GM19324 (cell line): ENCODE data around the gene NPIPB8.
"Not testable (repeated sequence)": the region's sequence is repeated elsewhere in the genome, so short reads cannot be mapped to it uniquely, and the experiment has no call there.

Experiments used
- ATAC-seq: cut with Tn5 transposase; IDR thresholded peaks from one replicate; pipeline ENCODE4 v1.9.1; 2021; ENCODE audit warnings: mild to moderate bottlenecking, moderate library complexity; ENCODE audit not compliant: unreplicated experiment, low FRiP score

NPIPB8 gene

DNA sequence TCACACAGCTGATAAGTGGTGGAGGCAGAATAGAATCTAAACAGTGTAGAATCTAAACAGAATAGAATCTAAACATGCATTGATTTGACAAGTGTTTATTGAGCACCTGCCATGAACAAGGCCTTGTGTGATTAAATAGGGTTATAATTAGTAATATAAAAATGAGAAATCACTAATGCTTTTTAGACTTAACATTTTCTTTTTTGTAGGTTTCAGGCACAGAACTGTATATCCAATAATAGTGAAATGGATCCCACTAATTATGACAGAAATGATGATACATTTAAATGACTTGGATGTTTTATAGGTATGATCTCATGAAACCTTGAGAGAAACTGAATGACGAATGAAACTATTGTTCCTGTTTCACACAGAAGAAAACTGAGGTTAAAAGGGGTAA is at the start of gene NPIPB8:
NPIPB8 (plus strand) TSS at position 301 of the 400 bp plus-strand sequence. CDS start 296 bp downstream, outside the sequence.
- ATAC-seq, result not testable (repeated sequence)

DNA sequence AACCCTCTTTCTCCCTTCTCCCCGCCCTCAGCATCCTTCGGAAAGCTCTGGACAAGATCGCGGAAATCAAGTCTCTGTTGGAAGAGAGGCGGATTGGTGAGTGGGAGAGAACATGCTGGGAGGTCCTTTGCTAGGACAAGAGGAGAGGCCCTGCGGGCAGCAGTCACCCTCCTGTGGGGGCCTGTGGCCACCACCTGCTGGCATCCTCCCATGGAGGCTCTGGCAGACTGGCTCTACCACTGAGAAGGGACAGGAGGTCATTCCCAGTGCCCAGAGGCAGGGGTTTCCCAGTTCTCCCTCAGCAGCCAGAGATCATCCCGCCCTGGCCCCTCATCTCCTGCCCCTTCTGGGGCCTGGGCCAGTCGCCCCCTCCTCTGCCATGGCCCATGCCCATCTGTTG is 48.8 kb upstream of the NPIPB8 start:
- no peak for ATAC-seq

DNA sequence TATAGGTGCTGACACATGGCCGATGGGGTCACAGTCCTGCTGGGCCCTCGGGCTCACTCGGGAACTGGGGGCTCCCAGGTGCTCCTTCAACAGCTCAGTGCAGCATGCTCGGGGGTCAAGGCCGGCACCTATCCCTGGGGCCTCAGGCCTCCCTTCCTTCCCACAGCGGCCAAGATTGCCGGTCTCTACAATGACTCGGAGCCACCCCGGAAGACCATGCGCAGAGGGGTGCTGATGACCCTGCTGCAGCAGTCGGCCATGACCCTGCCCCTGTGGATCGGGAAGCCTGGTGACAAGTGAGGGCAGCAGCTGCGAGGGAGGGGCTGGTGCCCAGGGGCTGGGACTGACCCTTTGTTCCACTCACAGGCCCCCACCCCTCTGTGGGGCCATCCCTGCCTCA is 47.9 kb upstream of the NPIPB8 start:
- ATAC-seq, result no peak

DNA sequence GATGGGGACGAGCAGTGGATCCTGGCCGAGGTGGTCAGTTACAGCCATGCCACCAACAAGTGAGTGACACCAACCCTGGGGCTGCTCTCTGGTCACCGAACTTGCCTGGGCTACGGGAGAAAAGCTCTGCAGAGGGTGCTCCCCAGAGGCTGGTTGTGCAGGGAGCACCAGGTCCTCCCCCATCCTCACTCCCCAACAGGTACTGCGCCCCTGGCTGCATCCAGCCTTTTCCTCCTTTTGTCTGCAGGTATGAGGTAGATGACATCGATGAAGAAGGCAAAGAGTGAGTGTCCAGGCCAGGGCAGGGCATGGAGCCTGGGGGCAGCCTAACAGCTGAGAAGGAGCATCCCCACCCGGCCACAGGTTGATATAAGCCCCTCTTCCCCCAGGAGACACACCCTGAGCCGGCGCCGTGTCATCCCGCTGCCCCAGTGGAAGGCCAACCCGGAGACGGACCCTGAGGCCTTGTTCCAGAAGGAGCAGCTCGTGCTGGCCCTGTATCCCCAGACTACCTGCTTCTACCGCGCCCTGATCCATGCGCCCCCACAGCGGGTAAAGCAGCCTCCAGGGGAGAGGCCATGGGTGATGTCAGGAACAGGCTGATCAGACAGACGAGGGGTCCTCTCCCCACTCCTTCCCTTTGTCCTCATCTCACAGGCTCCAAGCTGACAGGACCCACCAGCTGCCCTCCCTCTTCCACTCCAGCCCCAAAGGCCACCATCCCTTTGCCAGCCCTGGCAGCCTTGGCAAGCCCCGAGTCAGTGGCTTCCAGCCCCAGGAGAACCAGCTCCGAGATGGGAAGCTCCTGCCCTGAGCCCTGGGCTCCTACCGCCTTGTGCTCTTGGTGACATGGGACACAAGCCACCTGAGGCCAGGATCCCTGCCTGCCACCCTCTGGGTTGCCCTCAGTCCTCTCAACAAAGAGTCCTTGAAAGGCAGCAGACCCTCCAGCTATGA is 47.2 kb upstream of the NPIPB8 start:
- ATAC-seq, result no peak

DNA sequence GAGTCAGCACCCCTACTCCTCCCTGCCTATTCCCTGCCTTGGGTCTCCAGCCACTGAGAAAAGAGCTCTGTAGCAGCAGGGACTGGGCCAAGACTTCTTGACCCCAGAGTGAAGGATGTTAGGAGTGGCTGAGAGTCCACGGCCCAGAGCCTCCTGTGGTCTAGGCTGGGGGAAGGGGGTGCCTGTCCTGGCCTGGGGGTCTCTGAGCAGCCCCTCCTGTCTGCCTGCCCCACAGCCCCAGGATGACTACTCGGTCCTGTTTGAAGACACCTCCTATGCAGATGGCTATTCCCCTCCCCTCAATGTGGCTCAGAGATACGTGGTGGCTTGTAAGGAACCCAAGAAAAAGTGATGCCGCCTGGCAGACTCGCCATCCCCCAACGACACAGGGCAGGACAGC is 46.5 kb upstream of the NPIPB8 start:
- ATAC-seq, result no peak

GRCh38 chr16:28592511-28592910 is 45.4 kb upstream of the NPIPB8 start:
- ATAC-seq, result no peak

DNA sequence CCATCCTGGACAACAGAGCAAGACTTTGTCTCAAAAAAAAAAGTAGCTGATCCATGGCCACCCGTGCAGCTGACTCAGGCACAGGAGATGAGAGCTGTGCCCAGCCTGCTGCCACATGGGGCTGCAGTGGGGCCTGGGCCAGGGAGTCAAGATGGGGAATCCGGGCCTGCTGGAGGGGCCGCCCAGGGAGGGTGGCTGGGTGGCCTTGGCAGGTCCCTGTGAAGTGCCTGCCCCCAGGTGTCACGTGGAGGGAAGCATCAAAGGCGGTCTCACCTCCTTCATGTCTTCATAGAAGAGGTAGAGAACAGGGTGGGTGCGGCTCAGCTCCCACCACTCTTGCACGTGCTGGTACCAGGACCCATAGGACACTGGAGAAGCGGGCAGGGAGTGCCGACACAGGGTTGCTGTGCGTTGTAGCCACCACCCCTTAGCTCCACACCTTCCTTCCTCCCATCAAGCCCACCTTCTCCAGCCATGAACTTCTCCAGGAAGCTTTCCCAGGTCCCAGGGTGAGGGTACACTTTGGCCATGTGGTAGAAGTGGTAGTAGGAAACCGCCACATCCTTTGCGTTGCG is 44.8 kb upstream of the NPIPB8 start:
- no peak for ATAC-seq

DNA sequence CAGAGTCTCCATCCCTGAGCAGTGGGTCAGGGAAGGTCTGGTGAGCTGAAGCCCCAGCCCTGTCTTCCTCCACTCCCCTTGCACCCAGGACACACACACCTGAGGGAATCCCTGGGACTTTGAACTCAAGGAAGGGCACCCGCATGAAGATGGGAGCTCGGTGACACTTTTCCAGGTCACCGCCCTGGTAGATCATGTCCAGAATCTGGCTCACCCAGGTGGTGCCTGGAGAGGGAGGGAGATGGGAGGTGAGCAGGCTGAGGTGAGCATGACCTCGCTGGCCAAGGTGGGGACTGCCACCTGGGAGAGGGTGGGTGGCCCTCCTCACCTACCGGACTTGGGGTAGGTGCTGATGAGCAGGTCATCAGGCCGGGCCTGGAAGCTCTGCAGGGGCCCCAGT is 42.4 kb upstream of the NPIPB8 start:
- not testable (repeated sequence) for ATAC-seq

DNA sequence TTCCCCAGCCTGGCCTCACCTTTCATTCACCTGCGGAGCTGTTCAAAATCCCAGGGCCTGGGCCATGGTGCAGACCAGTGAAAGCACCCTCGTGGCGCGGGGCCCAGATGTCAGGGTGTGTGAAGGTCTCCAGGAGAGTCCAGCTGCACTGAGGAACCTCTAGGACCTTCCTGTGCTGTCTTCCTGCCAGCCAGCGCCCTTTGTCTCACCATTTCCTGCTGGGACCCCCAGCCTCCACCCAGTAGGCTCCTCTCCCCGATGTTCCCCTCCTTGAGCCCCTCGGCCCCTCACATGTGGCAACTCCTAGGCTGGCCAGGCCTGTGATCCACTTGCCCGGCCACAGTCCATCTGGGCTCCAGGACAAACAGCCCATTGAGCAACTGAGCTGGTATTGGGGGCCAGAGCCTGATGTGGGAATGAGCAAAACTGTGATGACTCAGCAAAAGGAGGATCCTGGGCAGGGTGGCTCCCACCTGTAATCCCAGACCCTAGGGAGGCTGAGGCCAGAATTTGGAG is 41.7 kb upstream of the NPIPB8 start:
- no peak for ATAC-seq

GRCh38 chr16:28596840-28597691 is 40.8 kb upstream of the NPIPB8 start, which contains the start of gene SULT1A2:
Gene SULT1A2 (minus strand): TSS chr16:28597050. CDS start chr16:28595930, 1,120 bp downstream.
- ATAC-seq, result no peak

DNA sequence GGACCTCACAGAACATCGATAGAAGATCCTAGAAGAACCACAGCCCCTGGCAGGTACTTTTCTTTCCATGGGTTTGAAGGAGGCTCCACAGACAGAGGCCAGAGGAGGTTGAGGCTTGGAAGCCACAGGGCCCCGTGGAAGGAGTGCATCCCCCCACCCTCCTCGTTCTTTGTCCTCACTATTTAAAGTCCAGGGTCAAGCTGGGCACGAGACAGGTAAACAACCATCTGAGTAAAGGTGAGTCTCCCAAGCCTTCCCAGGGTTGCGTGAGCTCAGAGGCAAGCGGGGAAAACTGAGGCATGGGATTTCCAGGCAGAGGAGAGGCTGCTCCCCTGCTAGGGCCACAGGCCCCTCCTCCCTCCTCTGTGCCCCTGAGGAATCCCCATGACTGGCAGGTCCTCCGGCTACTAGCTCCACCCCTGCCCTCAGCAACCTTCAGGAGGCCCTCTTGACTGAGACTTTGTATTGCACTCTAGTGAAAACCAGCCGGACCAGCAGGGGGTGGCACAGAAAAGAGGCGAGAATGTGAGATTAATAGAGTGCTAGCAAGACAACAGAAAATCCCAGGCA is 40.1 kb upstream of the NPIPB8 start:
- no peak for ATAC-seq

DNA sequence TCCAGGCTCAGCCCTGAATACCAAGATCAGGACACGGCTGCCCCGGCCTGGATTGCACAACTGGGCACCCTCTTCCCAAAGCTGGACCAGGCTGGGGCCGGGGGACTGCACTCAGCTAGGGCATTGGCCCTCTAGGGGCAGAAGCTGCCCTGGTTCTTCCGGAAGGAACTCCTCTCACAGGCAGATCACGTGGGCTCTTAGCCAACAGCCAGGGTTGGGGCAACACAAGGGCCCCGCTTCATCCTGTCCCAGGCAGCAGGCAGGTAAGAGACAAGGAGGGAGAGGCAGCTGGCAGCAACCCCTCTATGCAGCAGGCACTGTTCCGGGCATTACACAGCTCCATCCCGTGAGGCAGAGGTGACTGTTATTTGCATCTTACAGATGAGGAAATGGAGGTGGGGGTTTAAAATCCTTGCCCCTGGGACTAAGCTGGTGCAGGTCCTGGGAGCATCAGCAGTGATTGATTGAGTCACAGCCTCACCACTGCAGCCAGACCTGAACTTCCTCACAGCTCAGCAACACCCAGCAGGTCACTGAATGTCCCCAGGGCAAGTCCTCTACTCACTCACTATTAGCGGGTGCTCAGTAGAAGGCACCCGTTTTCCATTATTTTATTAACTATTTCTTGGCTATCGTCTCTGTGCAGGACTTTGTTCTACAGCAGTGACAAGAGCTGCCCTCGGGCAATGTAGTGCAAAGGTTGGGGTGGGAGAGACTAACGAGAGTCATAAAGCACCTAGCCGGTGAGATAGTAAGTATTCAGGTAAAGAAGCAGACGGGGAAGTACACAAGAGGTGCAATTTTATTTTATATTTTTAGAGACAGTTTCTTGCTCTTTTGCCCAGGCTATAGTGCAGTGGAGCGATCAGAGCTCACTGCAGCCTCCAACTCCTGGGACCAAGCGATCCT is 38.2 kb upstream of the NPIPB8 start:
- ATAC-seq, result peak; percentile 65

- not testable (repeated sequence) for ATAC-seq
These were observed 36.9 kb upstream of the NPIPB8 start for GRCh38 chr16:28600965-28601364.

DNA sequence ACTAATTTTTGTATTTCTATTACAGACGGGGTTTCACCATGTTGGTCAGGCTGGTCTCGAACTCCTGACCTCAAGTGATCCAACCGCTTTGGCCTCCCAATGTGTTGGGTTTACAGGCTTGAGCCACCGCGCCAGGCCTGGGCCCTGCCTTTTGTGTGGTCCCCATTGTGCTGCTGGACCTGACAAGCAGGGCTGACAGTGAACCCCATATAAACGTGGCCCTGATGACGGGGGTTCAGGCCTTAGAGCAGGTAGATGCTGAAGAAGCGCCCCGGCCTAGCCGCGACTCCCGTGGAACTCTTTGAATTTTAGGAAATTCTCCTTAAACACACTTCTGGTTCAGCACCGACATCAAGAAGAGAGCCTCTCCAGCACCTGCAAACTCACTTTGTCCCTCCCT is 36.3 kb upstream of the NPIPB8 start:
- not testable (repeated sequence) for ATAC-seq

- ATAC-seq, result not testable (repeated sequence)
These were observed 35.8 kb upstream of the NPIPB8 start for GRCh38 chr16:28602062-28602461.

GRCh38 chr16:28602529-28602928 is 35.3 kb upstream of the NPIPB8 start:
- ATAC-seq, result no peak

DNA sequence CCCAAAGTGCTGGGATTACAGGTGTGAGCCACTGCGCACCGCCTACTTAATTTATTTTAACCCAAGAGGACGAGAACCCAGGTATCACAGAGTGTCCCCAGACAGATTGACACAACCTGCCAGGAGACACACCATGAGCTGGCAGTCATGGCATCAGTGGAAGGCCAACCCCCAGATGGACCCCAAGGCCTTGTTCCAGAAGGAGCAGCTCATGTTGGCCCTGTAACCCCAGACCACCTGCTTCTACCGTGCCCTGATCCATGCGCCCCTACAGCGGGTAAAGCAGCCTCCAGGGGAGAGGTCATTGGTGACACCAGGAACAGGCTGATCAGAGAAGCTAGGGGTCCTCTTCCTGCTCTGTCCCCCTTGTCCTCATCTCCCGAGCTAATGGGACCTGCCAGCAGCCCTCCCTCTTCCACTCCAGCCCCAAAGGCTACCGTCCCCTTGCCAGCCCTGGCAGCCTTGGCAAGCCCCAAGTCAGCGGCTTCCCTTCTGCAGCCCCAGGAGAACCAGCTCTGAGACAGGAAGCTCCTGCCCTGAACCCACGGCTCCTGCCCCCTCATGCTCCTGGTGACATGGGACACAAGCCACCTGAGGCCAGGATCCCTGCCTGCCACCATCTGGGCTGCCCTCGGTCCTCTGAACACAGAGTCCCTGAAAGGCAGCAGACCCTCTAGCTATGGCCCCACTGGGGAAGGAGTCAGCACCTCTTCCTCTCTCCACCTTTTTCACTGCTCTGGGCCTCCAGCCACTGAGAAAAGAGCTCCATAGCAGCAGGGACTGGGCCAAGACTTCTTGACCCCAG is 34.3 kb upstream of the NPIPB8 start:
- ATAC-seq, result no peak

- no peak for ATAC-seq
These were observed 33.7 kb upstream of the NPIPB8 start for GRCh38 chr16:28604186-28604565.
